Suprapubic skin (tissue), 3 donors: ENCODE measurements around the gene ROCK1.

Experiments used
- CTCF ChIP-seq, 2 donors: fragments of 200-600 bp in 1 of 2; fragments of 450-650 bp in 1 of 2; sonication (generic) in 1 of 2; IDR thresholded peaks; one replicate each; pipeline ENCODE4 v1.5.1; 2016 to 2019; ENCODE audit warnings: antibody characterized with exemption in 2 of 2, mild to moderate bottlenecking in 1 of 2, moderate library complexity in 1 of 2
- EP300 ChIP-seq: sonication (generic); formaldehyde crosslinking; IDR thresholded peaks from one replicate; pipeline ENCODE4 v1.6.1; 2017; ENCODE audit warnings: antibody characterized with exemption

GRCh38 chr18:21123290-21123926, 11.8 kb upstream of the ROCK1 start:
- TF ChIP-seq EP300 = no peak
- no peak for TF ChIP-seq CTCF (IDR thresholded peaks at IDR 0.05)
